Aorta (tissue), 5 donors: ENCODE results near the gene ATP6V1B1. TPM values are rescaled to one million over a fixed set of nuclear protein-coding genes. Genes with fewer than 3 reads are reported as not detected.
"Not testable (repeated sequence)": the region's sequence is repeated elsewhere in the genome, so short reads cannot be mapped to it uniquely, and the experiment has no call there.

Source experiments
- ATAC-seq: fragments of 200-7000 bp; cut with Tn5 transposase; one replicate; pipeline ENCODE4 v1.9.1; 2022; ENCODE audit warnings: moderate library complexity; ENCODE audit not compliant: low FRiP score
- DNase-seq, 2 donors: peaks; one replicate each; pipeline ENCODE4 v3.0.0-alpha.2; 2020
- H3K27ac ChIP-seq, 2 donors: one replicate each; pipeline ENCODE4 v1.5.1; 2013; ENCODE audit warnings: low read length in 2 of 2, mild to moderate bottlenecking in 2 of 2, moderate library complexity in 2 of 2, control low read depth in 1 of 2, inconsistent platforms in 1 of 2, low read depth in 1 of 2
- H3K27me3 ChIP-seq, 2 donors: one replicate each; pipeline ENCODE4 v1.6.1; 2013; ENCODE audit warnings: control low read depth in 1 of 2, low read length in 1 of 2, mild to moderate bottlenecking in 1 of 2, moderate library complexity in 1 of 2; ENCODE audit not compliant: insufficient read depth in 2 of 2, control insufficient read depth in 1 of 2
- H3K36me3 ChIP-seq, 2 donors: one replicate each; pipeline ENCODE4 v1.6.1; 2013; ENCODE audit warnings: control low read depth in 1 of 2, low read length in 1 of 2, mild to moderate bottlenecking in 1 of 2; ENCODE audit not compliant: insufficient read depth in 2 of 2, control insufficient read depth in 1 of 2
- H3K4me1 ChIP-seq, 2 donors: one replicate each; pipeline ENCODE4 v1.6.1; 2013; ENCODE audit warnings: low read length in 2 of 2, control low read depth in 1 of 2, mild to moderate bottlenecking in 1 of 2, moderate library complexity in 1 of 2; ENCODE audit not compliant: insufficient read depth in 2 of 2, control insufficient read depth in 1 of 2
- H3K4me3 ChIP-seq, 2 donors: one replicate each; pipeline ENCODE4 v1.5.1; 2013; ENCODE audit warnings: low read length in 2 of 2, control low read depth in 1 of 2, mild to moderate bottlenecking in 1 of 2
- H3K9me3 ChIP-seq: one replicate; pipeline ENCODE4 v1.6.1; 2013; ENCODE audit warnings: mild to moderate bottlenecking, low read length; ENCODE audit not compliant: control insufficient read depth
- WGBS, 2 donors: extraction: QIAGEN DNeasy Blood & Tissue Kit; methylation state at CpG; one replicate each; pipeline ENCODE4 v1.1.7; 2013; 5-methylcytosine and 5-hydroxymethylcytosine counted together
- intact Hi-C, 2 donors: fragments of 100-400 bp; cut with DNase I; formaldehyde crosslinking; loops; one replicate each; pipeline versions ENCODE4 v1.14.2 to v1.15.0; 2022
- polyA plus RNA-seq, 2 donors: library from polyadenylated mRNA; stranded (reverse); fragments of 200-250 nt; gene quantifications; one replicate each; pipeline ENCODE4 v1.2.3, GENCODE V29; 2013
- total RNA-seq, 2 donors: library from RNA; stranded (reverse); fragmentation: NEBNext Ultra II Directional; extraction: Animal tissue kit (Norgen Biotek cat#: 25700); gene quantifications; one replicate each; pipeline ENCODE4 v1.2.1, GENCODE V29; 2021
- donor health status: healthy with polysubstance abuse.
- donor health status: Bipolar disorder and iron deficiency.
- donor health status: DM: no; HTN: no; CAD: no.
- donor health status: DM: no; HTN: no; CAD: no.
- donor health status: DM: yes; HTN: yes; CAD: no.

Gene ATP6V1B1
- total and polyA plus RNA-seq, 4 donors, result 1.8 to 6.4 (median 3.1) TPM; not detected in 1

DNA sequence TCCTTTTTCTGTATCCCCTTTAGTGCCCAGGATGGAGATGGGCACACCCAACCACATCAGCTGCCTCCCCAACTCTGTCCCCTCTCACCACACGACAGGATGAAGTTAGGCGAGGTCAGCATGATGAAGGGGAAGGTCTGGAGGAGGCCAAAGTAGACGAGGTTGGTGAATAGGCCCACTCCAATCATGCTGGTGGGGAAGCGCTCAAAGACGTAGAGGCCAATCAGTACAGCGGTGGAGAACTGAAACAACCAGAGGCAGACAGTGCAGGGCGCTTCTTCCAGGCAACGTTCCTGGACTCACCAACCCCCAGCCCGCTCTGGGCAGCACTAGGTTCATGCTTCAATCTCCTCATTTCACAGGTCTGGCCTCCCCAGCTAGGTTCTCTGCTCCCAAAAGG lies 56.0 kb downstream of the ATP6V1B1 start:
- Histone ChIP-seq H3K27me3 (no peaks in the 10 kb centered on the region), H3K4me1 (peaks cover 0 to 2% of the 10 kb centered on the region in 2 donors), H3K4me3 (no peak overlapping the region), H3K27ac (no peak overlapping the region), H3K36me3 (peaks cover 0 to 2% of the 10 kb centered on the region in 2 donors), H3K9me3 (no peaks in the 10 kb centered on the region)
- ATAC-seq, result no peak
- DNase-seq, result peak in 1 of 2 donors; percentile 14
- 84 to 88% methylated on average over 9 of the region's 9 CpGs for WGBS, 2 donors
- intact Hi-C loops, result loop anchor here in 1 of 2 donors (10.0 kb wide), 1 partner anchor 133 kb away; no protein-coding TSS in a partner anchor

DNA sequence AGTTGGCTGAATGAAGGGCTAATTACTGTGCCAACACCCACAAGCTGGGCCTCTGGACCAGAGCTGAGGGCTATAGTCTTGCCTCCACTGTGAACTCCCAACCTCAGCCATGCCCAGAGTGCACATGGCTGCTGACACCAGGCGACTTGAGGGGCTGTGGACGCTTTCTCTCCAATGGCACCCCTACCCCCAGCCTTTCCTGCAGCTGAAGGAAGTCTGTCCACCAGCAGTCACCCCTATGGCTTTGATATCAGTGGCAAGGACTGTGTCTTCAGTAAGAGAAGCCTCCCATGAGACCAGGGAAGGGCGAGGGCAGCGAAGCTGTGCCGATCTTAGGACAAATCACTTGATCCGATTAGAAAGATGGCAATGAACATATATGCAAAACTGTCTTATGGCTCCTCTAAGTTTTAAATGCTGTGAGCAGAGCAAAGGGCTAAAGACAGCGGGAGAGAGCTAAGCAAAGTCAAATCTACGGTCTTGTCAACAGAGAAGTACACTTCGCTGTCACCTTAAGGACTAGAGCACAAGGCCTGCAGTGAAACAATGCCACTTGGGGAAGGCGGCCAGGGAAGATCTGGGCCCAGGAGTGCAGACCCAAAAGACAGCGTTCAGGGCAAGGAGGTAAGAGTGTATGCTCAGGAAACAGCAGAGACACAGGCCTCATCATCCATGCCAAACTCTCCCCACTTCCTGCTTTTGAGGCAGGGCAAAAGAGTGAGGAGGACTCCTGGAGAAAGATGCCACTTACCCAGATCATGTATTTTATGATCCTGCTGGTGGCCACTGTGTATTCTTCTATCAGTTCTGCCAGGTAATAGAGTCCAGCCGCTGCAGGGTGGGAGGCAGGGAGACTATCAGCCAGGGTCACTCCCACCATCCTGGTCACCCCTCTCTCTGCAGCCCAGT lies 57.5 kb downstream of the ATP6V1B1 start:
- H3K27me3 ChIP-seq, result no peaks in the 10 kb centered on the region
- intact Hi-C loops, result loop anchor here in 1 of 2 donors (10.0 kb wide), 1 partner anchor 132 kb away; no protein-coding TSS in a partner anchor
- H3K4me1 ChIP-seq, result peaks cover 0 to 2% of the 10 kb centered on the region in 2 donors
- peaks cover 0 to under 1% of the 10 kb centered on the region in 2 donors for H3K36me3 ChIP-seq
- ATAC-seq (no peak), DNase-seq (peak in 1 of 2 donors; percentile 25)
- WGBS, 2 donors, result 90 to 91% methylated on average over 12 of the region's 12 CpGs
- H3K9me3 ChIP-seq, result no peaks in the 10 kb centered on the region
- peak overlapping the region in 1 of 2 donors; percentile 86 for H3K4me3 ChIP-seq
- H3K27ac ChIP-seq, result no peak overlapping the region

DNA sequence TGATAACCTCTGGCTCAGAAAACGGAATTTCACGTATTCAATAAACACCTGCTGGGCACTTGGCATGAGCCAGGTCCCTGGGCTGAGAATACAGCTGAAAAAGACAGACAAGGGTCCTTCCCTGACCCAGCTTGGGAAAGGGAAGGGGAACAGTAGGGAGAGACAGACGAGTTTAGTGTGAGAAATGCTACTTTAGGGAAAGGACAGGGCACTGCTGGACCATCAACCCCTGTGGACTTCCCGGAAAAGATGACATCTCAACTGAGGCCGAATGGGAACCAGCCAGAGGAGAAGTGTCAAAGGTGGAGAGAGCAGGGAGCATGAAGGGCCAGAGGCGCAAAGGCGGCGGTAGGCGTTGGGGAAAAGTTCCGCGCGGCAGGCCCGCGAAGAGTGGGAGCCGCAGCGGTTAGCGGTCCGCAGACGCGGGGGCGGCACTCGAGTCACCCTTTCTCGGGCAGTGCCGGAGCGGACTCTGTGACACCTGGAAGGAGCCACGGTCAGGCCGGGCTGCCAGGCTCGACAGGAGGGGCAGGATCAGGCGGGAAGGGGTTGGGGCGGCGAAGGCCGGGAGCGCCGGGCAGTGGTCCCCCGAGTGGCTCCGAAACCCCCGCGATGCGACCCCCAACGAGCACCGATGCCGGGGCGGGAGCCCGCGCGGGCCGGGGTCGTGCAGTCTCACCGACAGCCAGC lies 58.5 kb downstream of the ATP6V1B1 start:
- peaks cover 0 to 2% of the 10 kb centered on the region in 2 donors for H3K4me1 ChIP-seq
- peak overlapping the region; percentile 84 to 86 for H3K4me3 ChIP-seq
- no peaks in the 10 kb centered on the region for H3K9me3 ChIP-seq
- no peaks in the 10 kb centered on the region for H3K36me3 ChIP-seq
- 1% methylated on average over 43 to 49 of the region's 49 CpGs for WGBS, 2 donors
- ATAC-seq, result peak; percentile 35
- intact Hi-C loops, result loop anchor here in 1 of 2 donors (10.0 kb wide), 1 partner anchor 131 kb away; no protein-coding TSS in a partner anchor
- DNase-seq, result peak in 1 of 2 donors; percentile 83
- no peaks in the 10 kb centered on the region for H3K27me3 ChIP-seq
- H3K27ac ChIP-seq, result peak overlapping the region in 1 of 2 donors; percentile 2

DNA sequence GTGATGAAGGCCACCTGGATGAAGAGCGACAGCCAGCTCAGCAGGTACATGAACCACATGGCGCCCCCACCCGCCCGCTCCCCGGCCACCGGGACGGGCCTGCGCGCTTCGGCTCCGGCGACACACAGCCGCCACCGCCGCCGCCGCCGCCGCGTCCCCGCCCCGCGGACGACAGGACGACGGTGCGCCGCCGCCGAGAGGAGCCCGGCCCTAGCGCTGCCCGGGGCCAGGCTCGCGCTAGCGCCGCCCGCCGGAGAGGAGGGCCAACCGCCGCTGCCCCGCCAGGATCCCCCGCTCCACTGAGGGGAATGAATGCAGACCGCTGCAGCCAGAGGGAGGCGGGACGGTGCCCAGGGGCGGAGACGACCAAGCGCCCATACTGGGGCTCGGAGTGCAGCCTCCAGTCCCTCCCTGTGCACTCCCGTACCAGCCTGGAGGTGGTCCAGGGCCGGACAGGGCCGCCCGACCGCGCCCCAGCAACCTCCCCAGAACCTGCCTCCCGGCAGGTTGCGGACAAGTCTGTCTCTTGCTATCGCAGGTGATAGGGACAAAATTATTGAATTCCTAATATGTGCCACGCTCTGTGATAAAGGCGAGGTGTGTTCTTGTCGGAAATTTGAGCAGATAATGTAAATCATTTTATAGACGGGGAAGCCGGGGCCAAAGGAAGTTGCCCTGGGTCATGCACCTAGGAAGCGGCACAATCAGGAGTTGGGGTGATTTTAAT lies 59.2 kb downstream of the ATP6V1B1 start, which contains the start of gene TEX261:
Gene TEX261, minus strand, starts transcription at position 175 of the 727 bp plus-strand sequence. Its CDS starts 116 bp downstream, at position 59.
- Histone ChIP-seq H3K27me3 (no peaks in the 10 kb centered on the region), H3K27ac (peak within 1 kb of the TSS in 1 of 2 donors; percentile 2), H3K9me3 (no peaks in the 10 kb centered on the region), H3K4me3 (peak within 1 kb of the TSS; percentile 84 to 86), H3K36me3 (no peaks in the 10 kb centered on the region), H3K4me1 (peaks cover 0 to 2% of the 10 kb centered on the region in 2 donors)
- DNase-seq, result peak; percentile 93 to 97
- intact Hi-C loops, result loop anchor here (5.0 to 10.0 kb wide), 2 partner anchors 72 to 130 kb away; partner anchors contain the start of gene NAGK (in 1 of the 2)
- peak; percentile 98 for ATAC-seq
- 0 to 1% methylated on average over 40 to 65 of the region's 65 CpGs for WGBS, 2 donors

DNA sequence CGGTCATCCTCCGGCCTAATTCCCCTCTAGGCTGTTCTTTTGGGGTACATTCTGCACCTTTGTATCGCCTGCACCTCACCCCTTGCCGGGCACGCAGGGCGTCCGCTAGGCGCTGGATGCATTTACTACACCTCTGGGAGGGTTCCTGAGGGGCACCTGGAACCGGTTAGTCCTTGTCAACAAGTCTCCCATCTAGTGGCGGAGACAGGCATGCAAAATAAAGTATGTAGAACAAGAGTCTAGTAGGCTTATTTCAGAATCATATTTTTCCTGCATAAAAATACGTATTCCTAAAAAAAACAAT lies 59.7 kb downstream of the ATP6V1B1 start:
- Histone ChIP-seq H3K4me1 (peaks cover 0 to 2% of the 10 kb centered on the region in 2 donors), H3K27me3 (no peaks in the 10 kb centered on the region), H3K9me3 (no peaks in the 10 kb centered on the region), H3K27ac (no peak overlapping the region), H3K4me3 (peak overlapping the region; percentile 62 to 86), H3K36me3 (no peaks in the 10 kb centered on the region)
- 1% methylated on average over 11 of the region's 11 CpGs for WGBS, 2 donors
- intact Hi-C loops, result loop anchor here (5.0 to 10.0 kb wide), 2 partner anchors 72 to 129 kb away; partner anchors contain the start of gene NAGK (in 1 of the 2)
- ATAC-seq, result no peak
- DNase-seq, result peak in 1 of 2 donors; percentile 52

DNA sequence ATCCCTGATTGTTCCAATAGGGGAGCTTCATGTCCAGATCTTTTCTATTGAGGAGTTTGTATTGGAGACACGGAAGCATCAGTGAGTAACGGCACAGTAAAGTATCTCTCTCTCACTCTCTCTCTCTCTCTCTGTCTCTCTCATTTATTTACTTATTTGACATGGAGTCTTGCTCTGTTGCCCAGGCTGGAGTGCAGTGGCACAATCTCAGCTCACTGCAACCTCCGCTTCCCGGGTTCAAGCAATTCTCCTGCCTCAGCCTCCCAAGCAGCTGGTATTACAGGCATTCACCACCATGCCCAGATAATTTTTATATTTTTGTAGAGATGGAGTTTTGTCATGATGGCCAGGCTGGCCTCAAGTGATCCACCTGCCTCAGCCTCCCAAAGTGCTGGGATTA lies 63.2 kb downstream of the ATP6V1B1 start:
- H3K36me3 ChIP-seq, ATAC-seq, H3K27me3 ChIP-seq, DNase-seq, H3K4me1 ChIP-seq, H3K4me3 ChIP-seq, H3K27ac ChIP-seq, H3K9me3 ChIP-seq: not testable (repeated sequence)
- intact Hi-C loops, result loop anchor here (5.0 to 10.0 kb wide), 2 partner anchors 68 to 126 kb away; partner anchors contain the start of gene NAGK (in 1 of the 2)
- WGBS, 2 donors, result 87 to 90% methylated on average over 4 of the region's 4 CpGs

DNA sequence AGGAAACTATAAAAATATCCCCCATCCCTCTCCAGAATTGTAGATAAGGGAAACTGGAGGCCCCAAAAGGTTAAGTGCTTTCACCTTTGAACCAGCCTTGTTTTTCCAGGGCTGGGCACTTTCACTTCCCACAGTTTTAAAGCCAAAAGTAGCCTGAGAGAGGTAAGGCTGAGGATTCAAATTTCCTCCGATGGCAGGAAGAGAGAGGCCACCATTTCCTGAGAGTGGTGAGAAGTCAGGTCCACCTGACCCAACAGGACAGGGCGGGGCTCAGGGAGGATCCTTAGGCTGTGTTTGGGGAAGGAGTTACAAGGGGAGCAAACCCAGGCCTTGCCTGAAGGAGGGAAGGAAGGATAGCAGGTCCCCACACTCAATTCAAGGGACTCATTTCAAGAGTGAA lies 63.7 kb downstream of the ATP6V1B1 start:
- intact Hi-C loops, result loop anchor here (5.0 to 10.0 kb wide), 2 partner anchors 68 to 125 kb away; partner anchors contain the start of gene NAGK (in 1 of the 2)
- H3K27me3 ChIP-seq, result no peaks in the 10 kb centered on the region
- no peak overlapping the region for H3K27ac ChIP-seq
- WGBS, 2 donors, result 57 to 58% methylated on average over 2 of the region's 2 CpGs
- H3K36me3 ChIP-seq, result no peaks in the 10 kb centered on the region
- DNase-seq (peak in 1 of 2 donors; percentile 20), ATAC-seq (no peak)
- H3K4me3 ChIP-seq, result no peak overlapping the region
- H3K9me3 ChIP-seq, result no peaks in the 10 kb centered on the region
- no peaks in the 10 kb centered on the region for H3K4me1 ChIP-seq

DNA sequence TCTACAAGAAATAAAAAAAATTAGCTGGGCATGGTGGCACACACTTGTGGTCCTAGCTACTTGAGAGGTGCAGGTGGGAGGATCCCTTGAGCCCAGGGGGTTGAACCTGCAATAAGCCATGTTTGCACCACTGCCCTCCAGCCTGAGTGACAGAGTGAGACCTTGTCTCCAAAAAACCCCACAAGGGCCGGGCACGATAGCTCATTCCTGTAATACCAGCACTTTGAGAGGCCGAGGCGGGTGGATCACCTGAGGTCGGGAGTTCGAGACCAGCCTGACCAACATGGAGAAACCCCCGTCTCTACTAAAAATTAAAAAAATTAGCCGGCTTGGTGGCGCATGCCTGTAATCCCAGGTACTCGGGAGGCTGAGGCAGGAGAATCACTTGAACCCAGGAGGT lies 64.2 kb downstream of the ATP6V1B1 start:
- not testable (repeated sequence) for H3K4me1 ChIP-seq, H3K27ac ChIP-seq, H3K36me3 ChIP-seq, H3K9me3 ChIP-seq, ATAC-seq, H3K4me3 ChIP-seq, H3K27me3 ChIP-seq
- WGBS, 2 donors, result 93 to 95% methylated on average over 10 of the region's 10 CpGs
- peak in 1 of 2 donors; percentile 22 for DNase-seq
- intact Hi-C loops, result loop anchor here (2.0 to 10.0 kb wide), 4 partner anchors 35 to 125 kb away; partner anchors contain the start of gene NAGK (in 1 of the 2)
